Mucosa of descending colon (tissue), 3 donors: ENCODE data around the gene TESPA1. TPM values are rescaled to one million over a fixed set of nuclear protein-coding genes. Genes with fewer than 3 reads are reported as not detected.

Experiments used
- ATAC-seq: fragments of 200-7000 bp; cut with Tn5 transposase; one replicate; pipeline ENCODE4 v1.9.1; 2020; ENCODE audit warnings: mild to moderate bottlenecking, moderate library complexity
- DNase-seq, 3 donors: peaks; one replicate each; pipeline ENCODE4 v3.0.0-alpha.2; 2020
- H3K36me3 ChIP-seq: fragments of 200-600 bp; one replicate; pipeline ENCODE4 v1.8.0; 2021; ENCODE audit warnings: low read depth, mild to moderate bottlenecking
- H3K4me1 ChIP-seq: fragments of 200-600 bp; one replicate; pipeline ENCODE4 v1.8.0; 2021; ENCODE audit warnings: low read depth, mild to moderate bottlenecking
- H3K4me3 ChIP-seq: fragments of 200-600 bp; one replicate; pipeline ENCODE4 v1.8.0; 2021; ENCODE audit warnings: mild to moderate bottlenecking
- H3K9me3 ChIP-seq: fragments of 200-600 bp; one replicate; pipeline ENCODE4 v1.8.0; 2021; ENCODE audit warnings: mild to moderate bottlenecking
- CTCF ChIP-seq: fragments of 200-600 bp; IDR thresholded peaks from one replicate; pipeline ENCODE4 v1.8.0; 2022; ENCODE audit warnings: antibody characterized with exemption, mild to moderate bottlenecking
- intact Hi-C, 2 donors: fragments of 100-400 bp; cut with DNase I in 1 of 2; cut with micrococcal nuclease in 1 of 2; formaldehyde crosslinking; loops; one replicate each; pipeline versions ENCODE4 v1.11.0 to v1.11.1; 2022; cut with DNase I, micrococcal nuclease
- long read RNA-seq, 2 donors: library from polyadenylated mRNA; unstranded; transcript quantifications; one replicate each; pipeline ENCODE4 v2.0.0, GENCODE V29; 2019 to 2021
- total RNA-seq, 3 donors: library from RNA; stranded (reverse); fragmentation: NEBNext Ultra II Directional in 2 of 3; extraction: Animal tissue kit (Norgen Biotek cat#: 25700) in 2 of 3; gene quantifications; one replicate each; pipeline versions ENCODE4 v1.2.1 to v1.2.4, GENCODE V29; 2021 to 2023
- donor health status: DM: no; HTN: no; CAD: no; lungs with moderate emphysema.
- donor health status: DM: no; HTN: no; CAD: no.
- donor health status: DM: no; HTN: yes; CAD: no.

The TESPA1 gene, protein sequence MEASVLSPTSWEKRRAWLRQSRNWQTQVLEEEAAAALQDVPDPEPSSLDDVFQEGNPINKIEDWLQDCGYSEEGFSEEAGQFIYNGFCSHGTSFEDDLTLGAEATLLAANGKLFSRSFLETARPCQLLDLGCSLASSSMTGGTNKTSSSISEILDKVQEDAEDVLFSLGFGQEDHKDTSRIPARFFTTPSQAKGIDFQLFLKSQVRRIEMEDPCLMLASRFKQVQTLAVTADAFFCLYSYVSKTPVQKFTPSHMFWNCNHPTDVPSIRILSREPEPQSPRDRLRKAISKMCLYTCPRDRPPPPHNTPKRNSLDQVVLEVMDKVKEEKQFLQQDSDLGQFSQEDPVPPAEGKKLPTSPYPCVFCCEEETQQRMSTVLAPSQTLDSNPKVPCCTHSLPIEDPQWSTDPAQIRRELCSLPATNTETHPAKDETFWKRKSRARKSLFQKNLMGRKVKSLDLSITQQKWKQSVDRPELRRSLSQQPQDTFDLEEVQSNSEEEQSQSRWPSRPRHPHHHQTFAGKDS
- 1 to 10 TPM in 2 of 3 donors, under 1 TPM in 1; 0.75 to 2.7 (median 1.7) TPM for total RNA-seq
- long read RNA-seq, donor 1, result 0 reads
- long read RNA-seq, donor 2, result 0 reads

DNA sequence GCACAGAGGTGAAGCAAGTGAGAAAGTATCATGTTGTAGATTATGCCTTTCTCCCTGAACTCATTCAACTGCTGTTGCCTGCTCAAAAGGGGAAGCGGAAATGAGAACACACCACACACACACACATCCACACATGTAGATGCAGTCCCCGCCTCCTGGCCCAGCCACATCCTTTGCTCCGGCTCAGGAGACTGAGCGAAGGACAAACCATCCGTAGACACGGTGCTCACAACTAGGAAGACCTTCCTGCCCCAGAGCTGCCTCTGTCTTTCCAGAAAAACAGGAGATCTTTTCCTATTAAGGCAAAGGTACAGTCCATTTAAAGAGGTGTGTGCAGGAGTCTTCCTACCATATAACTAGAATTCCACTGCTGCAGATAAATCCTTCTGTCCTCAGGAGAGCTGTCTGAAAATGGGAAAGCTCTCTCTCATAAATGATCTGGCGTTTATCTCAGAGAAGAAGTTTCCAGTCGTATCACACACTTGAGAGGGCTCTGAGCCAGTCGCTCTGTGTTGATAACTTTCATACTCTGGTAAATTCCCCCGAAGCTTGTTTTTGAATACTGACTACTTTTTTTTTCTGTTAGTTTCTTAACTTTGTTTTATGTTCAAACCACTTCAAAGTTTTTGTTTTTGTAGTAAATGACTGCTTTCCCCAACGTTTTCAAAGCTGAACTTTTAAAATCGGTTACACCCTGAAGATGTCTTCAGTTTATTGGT lies at the start of gene TESPA1:
Gene TESPA1, minus strand, starts transcription at position 105 of the 719 bp plus-strand sequence. CDS start 10,200 bp downstream, outside the sequence.
- Histone ChIP-seq H3K4me1 (no peaks in the 10 kb centered on the region), H3K4me3 (no peak within 1 kb of the TSS), H3K36me3 (no peaks in the 10 kb centered on the region), H3K9me3 (no peaks in the 10 kb centered on the region)
- intact Hi-C loops, result no loop called here
- DNase-seq, result peak; percentile 57 to 88 (median 74)
- peak; percentile 96 for ATAC-seq
- TF ChIP-seq CTCF, result no peak

- Histone ChIP-seq H3K9me3 (no peaks in the 10 kb centered on the region), H3K36me3 (no peaks in the 10 kb centered on the region), H3K4me1 (no peaks in the 10 kb centered on the region), H3K4me3 (no peak overlapping the region)
- no peak for ATAC-seq
- no peak for TF ChIP-seq CTCF
- no peak for DNase-seq
- intact Hi-C loops, result no loop called here
Observed at GRCh38 chr12:55034218-55034617, 49.7 kb upstream of the TESPA1 start.

- ATAC-seq (no peak), DNase-seq (no peak)
Observed at GRCh38 chr12:55025508-55025907, 40.9 kb upstream of the TESPA1 start.

GRCh38 chr12:55024575-55024974 lies 40.0 kb upstream of the TESPA1 start:
- H3K4me1 ChIP-seq, result no peaks in the 10 kb centered on the region
- DNase-seq (no peak), ATAC-seq (no peak)
- no peaks in the 10 kb centered on the region for H3K36me3 ChIP-seq
- intact Hi-C loops, result no loop called here
- TF ChIP-seq CTCF, result no peak
- H3K4me3 ChIP-seq, result no peak overlapping the region
- H3K9me3 ChIP-seq, result no peaks in the 10 kb centered on the region

More at GRCh38 chr12:55025508-55025907, 40.9 kb upstream of the TESPA1 start:
- no peaks in the 10 kb centered on the region for H3K9me3 ChIP-seq
- no peaks in the 10 kb centered on the region for H3K4me1 ChIP-seq
- no peak overlapping the region for H3K4me3 ChIP-seq
- intact Hi-C loops, result no loop called here
- H3K36me3 ChIP-seq, result no peaks in the 10 kb centered on the region
- TF ChIP-seq CTCF, result no peak

GRCh38 chr12:55019784-55020183 lies 35.2 kb upstream of the TESPA1 start, which contains the start of gene NEUROD4:
NEUROD4 (plus strand) TSS chr12:55019974; CDS start chr12:55026440, 6,466 bp downstream.
- H3K36me3 ChIP-seq, result no peaks in the 10 kb centered on the region
- H3K4me3 ChIP-seq, result no peak within 1 kb of the TSS
- no peaks in the 10 kb centered on the region for H3K4me1 ChIP-seq
- ATAC-seq (peak; percentile 73), DNase-seq (peak in 2 of 3 donors; percentile 27 to 35)
- no peaks in the 10 kb centered on the region for H3K9me3 ChIP-seq
- TF ChIP-seq CTCF, result no peak
- intact Hi-C loops, result no loop called here
